Measurements from ENCODE around the gene GRK3.
"Not testable (repeated sequence)": the region's sequence is repeated elsewhere in the genome, so short reads cannot be mapped to it uniquely, and the experiment has no call there.

- TF ChIP-seq CTCF (IDR thresholded peaks at IDR 0.05; ENCODE audit: low read depth, low read length, poor library complexity, severe bottlenecking); EZH2phosphoT487 (IDR thresholded peaks at IDR 0.05; ENCODE audit: borderline replicate concordance, low read length): not testable (repeated sequence)
Observed at GRCh38 chr22:25605146-25605545, 40.7 kb downstream of the GRK3 start.

All from DOHH2 (cell line).